Pancreas (tissue), 10 donors: ENCODE results near the gene UTS2R. TPM values are rescaled to one million over a fixed set of nuclear protein-coding genes. Genes with fewer than 3 reads are reported as not detected.

Experiments
- ATAC-seq, 4 donors: fragments of 200-7000 bp; cut with Tn5 transposase; one replicate each; pipeline versions ENCODE4 v1.8.0 to v1.9.1; 2020; ENCODE audit warnings: mild to moderate bottlenecking in 4 of 4, moderate library complexity in 4 of 4
- DNase-seq, 6 donors: peaks; one replicate each; pipeline ENCODE4 v3.0.0-alpha.2; 2020
- FAIRE-seq: peaks from 2 replicates; lab custom pipeline; 2012; peaks lifted over from hg19 to GRCh38; lab: Jason Lieb, UNC
- H3K27ac ChIP-seq, 4 donors: fragments of 200-600 bp; sonication (generic); 1 replicate in 3 of 4; 2 replicates in 1 of 4; pipeline versions ENCODE4 v1.5.0 to v1.8.0; 2020
- H3K27me3 ChIP-seq, 4 donors: fragments of 200-600 bp; one replicate each; pipeline ENCODE4 v1.8.0; 2021
- H3K36me3 ChIP-seq, 3 donors: fragments of 200-600 bp; sonication (generic) in 1 of 3; one replicate each; pipeline versions ENCODE4 v1.5.0 to v1.8.0; 2020 to 2021
- H3K4me1 ChIP-seq, 3 donors: fragments of 200-600 bp; one replicate each; pipeline ENCODE4 v1.8.0; 2021
- H3K4me3 ChIP-seq, 4 donors: fragments of 200-600 bp; sonication (generic) in 2 of 4; one replicate each; pipeline versions ENCODE4 v1.5.0 to v1.8.0; 2020 to 2021
- H3K9me3 ChIP-seq, 4 donors: fragments of 200-600 bp; one replicate each; pipeline ENCODE4 v1.8.0; 2021
- WGBS, 2 donors: extraction: QIAGEN DNeasy Blood & Tissue Kit; methylation state at CpG; one replicate each; pipeline ENCODE4 v1.1.7; 2013; 5-methylcytosine and 5-hydroxymethylcytosine counted together
- intact Hi-C, 3 donors: fragments of 100-400 bp; cut with DNase I; formaldehyde crosslinking; loops; one replicate each; pipeline versions ENCODE4 v1.11.1 to v1.14.2; 2022
- polyA plus RNA-seq, 2 donors: library from polyadenylated mRNA; stranded (reverse); fragments of 200-250 nt; gene quantifications; one replicate each; pipeline ENCODE4 v1.2.3, GENCODE V29; 2013
- total RNA-seq, 6 donors: library from RNA; stranded (reverse); fragmentation: NEBNext Ultra II Directional in 4 of 6; extraction: Animal tissue kit (Norgen Biotek cat#: 25700) in 4 of 6; gene quantifications; one replicate each; pipeline versions ENCODE4 v1.2.1 to v1.2.4, GENCODE V29; 2021 to 2023
- TF ChIP-seq, protein P1 (sequence below), 4 donors: fragments of 200-600 bp; sonication (generic) in 3 of 4; IDR thresholded peaks; one replicate each; pipeline versions ENCODE4 v1.5.0 to v1.8.0; 2021; ENCODE audit warnings: antibody characterized with exemption in 4 of 4
- donor health status: healthy with polysubstance abuse.
- donor health status: DM: no; HTN: no; CAD: no; lungs with moderate emphysema.
- donor health status: DM: no; HTN: no; CAD: no.
- donor health status: control.
- donor health status: control.
- donor health status: Bipolar disorder and iron deficiency.
- donor health status: DM: yes; HTN: yes; CAD: no.
- donor health status: DM: no; HTN: no; CAD: no.
- donor health status: DM: no; HTN: no; CAD: no.
- donor health status: DM: yes; HTN: yes; CAD: no.

Gene UTS2R
- total and polyA plus RNA-seq, 8 donors, result 0.37 to 0.87 (median 0.74) TPM; not detected in 5

DNA sequence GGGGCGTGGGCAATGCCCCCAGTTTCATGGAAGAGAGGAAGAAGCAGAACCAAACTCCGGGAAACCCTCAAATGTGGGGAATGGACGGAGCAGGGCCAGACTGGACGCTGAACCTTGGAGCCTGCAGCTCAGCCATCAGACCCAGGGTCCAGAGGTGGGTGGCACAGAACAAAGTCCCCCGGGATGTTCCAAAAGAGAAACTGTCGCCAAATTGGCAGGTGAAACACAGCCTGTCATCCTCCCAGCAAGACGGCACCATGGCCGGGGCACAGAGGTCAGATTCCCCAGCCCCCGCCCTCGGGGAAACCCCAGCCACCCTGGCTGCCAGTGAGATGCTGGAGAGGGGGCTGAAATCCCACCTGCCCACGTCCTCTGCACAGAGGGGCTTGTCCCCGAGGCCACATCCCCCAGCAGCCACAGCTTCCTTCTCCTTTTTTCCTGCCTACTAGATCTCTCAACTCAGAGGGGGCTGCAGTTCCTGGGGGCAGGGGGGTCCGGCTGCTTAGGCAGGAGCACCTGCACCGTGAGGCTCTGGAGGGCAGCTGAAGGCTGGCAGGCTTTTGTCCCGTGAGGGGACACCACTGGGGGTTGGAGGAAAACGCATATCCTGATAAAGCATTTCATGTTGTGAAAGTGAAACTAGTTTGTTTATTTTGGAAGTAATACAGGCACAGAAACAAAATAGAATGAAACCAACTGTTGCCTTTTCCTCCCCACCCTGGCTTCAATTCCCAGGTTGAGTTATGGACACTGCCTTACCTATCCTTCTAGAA is 36.8 kb upstream of the UTS2R start:
- TF ChIP-seq, protein P1, sequence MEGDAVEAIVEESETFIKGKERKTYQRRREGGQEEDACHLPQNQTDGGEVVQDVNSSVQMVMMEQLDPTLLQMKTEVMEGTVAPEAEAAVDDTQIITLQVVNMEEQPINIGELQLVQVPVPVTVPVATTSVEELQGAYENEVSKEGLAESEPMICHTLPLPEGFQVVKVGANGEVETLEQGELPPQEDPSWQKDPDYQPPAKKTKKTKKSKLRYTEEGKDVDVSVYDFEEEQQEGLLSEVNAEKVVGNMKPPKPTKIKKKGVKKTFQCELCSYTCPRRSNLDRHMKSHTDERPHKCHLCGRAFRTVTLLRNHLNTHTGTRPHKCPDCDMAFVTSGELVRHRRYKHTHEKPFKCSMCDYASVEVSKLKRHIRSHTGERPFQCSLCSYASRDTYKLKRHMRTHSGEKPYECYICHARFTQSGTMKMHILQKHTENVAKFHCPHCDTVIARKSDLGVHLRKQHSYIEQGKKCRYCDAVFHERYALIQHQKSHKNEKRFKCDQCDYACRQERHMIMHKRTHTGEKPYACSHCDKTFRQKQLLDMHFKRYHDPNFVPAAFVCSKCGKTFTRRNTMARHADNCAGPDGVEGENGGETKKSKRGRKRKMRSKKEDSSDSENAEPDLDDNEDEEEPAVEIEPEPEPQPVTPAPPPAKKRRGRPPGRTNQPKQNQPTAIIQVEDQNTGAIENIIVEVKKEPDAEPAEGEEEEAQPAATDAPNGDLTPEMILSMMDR (IDR thresholded peaks at IDR 0.05), result no peak
- peaks cover 11 to 22% (median 14%) of the 10 kb centered on the region in 3 donors for H3K4me1 ChIP-seq
- 33 to 35% methylated on average over 16 of the region's 16 CpGs for WGBS, 2 donors
- no peaks in the 10 kb centered on the region for H3K36me3 ChIP-seq
- intact Hi-C loops, result no loop called here
- peak overlapping the region in 2 of 4 donors; percentile 80 to 84 for H3K27ac ChIP-seq
- peak overlapping the region in 3 of 4 donors; percentile 31 to 50 (median 36) for H3K4me3 ChIP-seq
- FAIRE-seq, result no peak
- ATAC-seq, result peak; percentile 23 to 61 (median 42)
- no peaks in the 10 kb centered on the region for H3K27me3 ChIP-seq
- DNase-seq, result peak in 3 of 6 donors; percentile 41 to 63 (median 61)
- no peaks in the 10 kb centered on the region for H3K9me3 ChIP-seq

DNA sequence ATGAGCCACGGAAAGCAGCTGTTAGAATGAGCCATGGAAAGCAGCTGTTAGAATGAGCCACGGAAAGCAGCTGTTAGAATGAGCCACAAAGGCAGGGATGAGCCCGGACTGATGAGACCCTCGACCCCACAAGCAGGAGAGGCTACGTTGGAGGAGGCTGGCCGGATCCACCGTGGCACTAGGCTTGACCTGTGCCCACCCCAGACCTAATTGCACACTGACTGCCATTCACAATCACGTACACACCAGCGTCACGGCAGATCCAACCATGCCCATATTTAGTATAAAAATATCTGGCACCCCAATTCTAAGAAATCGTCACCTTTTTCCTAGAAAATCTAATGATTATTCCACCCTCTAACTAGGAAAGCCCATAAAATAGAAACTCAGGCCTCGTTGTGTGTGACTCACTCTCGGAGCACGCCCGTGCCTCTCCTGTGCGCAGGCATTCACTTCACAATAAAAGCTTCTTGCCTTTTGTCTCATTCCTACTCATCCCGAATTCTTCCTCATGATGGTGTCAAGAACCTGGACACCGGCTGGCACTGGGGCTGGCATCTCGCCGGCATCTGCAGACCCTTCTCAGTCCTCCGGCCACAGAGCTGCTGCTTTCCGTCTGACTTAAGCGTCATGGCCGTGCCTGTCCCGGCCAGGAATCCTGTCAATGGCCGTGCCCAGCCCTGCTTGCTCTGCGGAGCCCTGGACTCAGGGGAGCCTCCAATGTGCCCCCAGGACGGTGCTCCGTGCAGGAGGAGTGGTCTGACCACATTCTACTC is 32.5 kb upstream of the UTS2R start:
- H3K9me3 ChIP-seq, result no peaks in the 10 kb centered on the region
- WGBS, 2 donors, result 32 to 41% methylated on average over 29 of the region's 29 CpGs
- H3K4me1 ChIP-seq, result peaks cover 11 to 16% (median 13%) of the 10 kb centered on the region in 3 donors
- ATAC-seq, result peak; percentile 49 to 71 (median 60)
- intact Hi-C loops, result no loop called here
- H3K36me3 ChIP-seq, result no peaks in the 10 kb centered on the region
- H3K4me3 ChIP-seq, result peak overlapping the region in 2 of 4 donors; percentile 14 to 23
- H3K27me3 ChIP-seq, result no peaks in the 10 kb centered on the region
- TF ChIP-seq, protein P1 (IDR thresholded peaks at IDR 0.05), result no peak
- no peak for FAIRE-seq
- peak overlapping the region in 3 of 4 donors; percentile 22 to 51 (median 39) for H3K27ac ChIP-seq
- peak in 3 of 6 donors; percentile 42 to 65 (median 62) for DNase-seq

DNA sequence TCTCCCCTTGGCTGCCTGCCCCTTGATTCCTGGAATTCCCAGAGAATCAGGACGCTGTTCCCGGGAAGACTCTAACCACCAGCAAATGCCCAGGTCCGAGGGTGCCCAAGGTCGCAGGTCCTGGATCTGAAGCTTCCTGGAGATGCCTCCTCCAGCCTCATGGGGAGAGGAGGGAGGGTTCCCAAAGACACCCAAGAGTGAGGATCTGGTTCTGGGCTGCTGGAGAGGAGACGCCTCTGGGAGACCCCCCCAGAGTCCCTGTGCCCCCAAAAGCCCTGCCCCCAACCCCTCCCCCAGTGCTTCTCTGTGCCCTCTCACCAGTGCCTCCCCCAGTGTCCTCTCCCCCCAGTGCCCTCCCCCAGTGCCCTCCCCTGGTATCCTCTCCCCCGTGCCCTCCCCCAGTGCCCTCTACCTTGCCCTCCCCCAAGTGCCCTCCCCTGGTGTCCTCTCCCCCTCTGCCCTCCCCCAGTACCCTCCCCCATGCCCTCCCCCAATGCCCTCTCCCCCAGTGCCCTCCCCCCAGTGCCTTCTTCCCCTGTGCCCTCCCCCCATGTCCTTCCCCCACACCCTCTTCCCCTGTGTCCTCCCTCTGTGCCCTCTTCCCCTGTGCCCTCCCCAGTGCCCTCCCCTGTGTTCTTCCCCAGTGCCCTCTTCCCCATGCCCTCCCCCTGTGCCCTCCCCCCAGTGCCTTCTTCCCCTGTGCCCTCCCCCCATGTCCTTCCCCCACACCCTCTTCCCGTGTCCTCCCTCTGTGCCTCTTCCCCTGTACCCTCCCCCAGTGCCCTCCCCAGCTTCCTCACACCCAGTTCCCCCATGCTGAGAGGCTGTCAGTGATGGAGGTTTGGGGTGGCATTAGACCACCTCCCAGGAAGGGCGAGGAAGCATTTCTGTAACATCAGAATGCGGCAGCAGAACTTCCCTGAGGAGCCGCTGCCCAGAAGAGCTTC is 31.7 kb upstream of the UTS2R start:
- no peaks in the 10 kb centered on the region for H3K9me3 ChIP-seq
- WGBS, 2 donors, result 45 to 51% methylated on average over 9 to 10 of the region's 10 CpGs
- H3K4me1 ChIP-seq, result peaks cover 5 to 8% (median 5%) of the 10 kb centered on the region in 3 donors
- H3K27me3 ChIP-seq, result no peaks in the 10 kb centered on the region
- ATAC-seq, result peak; percentile 2 to 30 (median 18)
- H3K4me3 ChIP-seq, result peak overlapping the region in 2 of 4 donors; percentile 14 to 23
- peak overlapping the region in 1 of 4 donors; percentile 51 for H3K27ac ChIP-seq
- FAIRE-seq, result no peak
- no peaks in the 10 kb centered on the region for H3K36me3 ChIP-seq
- peak in 1 of 6 donors; percentile 29 for DNase-seq
- TF ChIP-seq, protein P1 (IDR thresholded peaks at IDR 0.05), result no peak
- intact Hi-C loops, result no loop called here

DNA sequence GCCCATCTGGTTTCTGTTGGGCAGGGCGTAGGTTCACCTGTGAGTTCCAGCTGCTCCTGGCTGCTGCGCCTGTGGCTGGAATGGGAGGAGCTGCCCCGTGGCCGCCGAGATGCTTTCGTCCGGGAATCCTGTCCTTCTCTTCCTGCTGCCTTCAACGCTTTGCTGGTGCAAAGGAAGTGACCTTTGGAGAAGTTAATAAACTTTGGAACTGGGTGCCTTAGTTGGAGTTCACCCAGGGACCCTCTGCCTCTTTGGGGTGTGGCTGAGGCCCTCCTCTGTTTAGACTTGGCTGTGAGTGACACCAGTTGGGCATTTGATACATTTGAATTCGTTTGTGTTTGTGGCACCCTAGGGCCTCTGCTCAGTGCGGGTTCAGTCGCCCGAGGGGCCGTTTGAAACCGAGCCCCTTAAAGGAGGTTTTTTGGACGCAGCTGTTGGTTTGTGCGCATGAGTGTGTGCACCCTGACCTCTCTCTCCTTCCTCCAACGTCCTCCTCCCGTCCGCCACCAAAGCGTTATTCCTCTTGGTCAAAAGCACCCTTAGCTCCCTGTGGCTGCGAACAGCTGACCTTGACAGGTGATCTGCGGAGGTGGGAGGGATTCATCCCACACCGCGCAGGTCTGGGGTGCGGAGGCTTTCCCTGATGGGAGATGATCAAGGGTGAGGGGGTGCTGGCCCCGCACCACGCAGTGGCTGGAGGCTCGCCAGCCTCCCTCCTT is 29.0 kb upstream of the UTS2R start:
- WGBS, 2 donors, result 68 to 76% methylated on average over 28 of the region's 28 CpGs
- DNase-seq (peak in 1 of 6 donors; percentile 17), FAIRE-seq (no peak), ATAC-seq (no peak)
- TF ChIP-seq, protein P1 (IDR thresholded peaks at IDR 0.05), result no peak
- H3K27me3 ChIP-seq, result no peaks in the 10 kb centered on the region
- no peak overlapping the region for H3K27ac ChIP-seq
- H3K4me3 ChIP-seq, result no peak overlapping the region
- no peaks in the 10 kb centered on the region for H3K4me1 ChIP-seq
- intact Hi-C loops, result no loop called here
- no peaks in the 10 kb centered on the region for H3K36me3 ChIP-seq
- H3K9me3 ChIP-seq, result no peaks in the 10 kb centered on the region
